HT-29 (cell line): ENCODE measurements around the gene DONSON. TPM values are rescaled to one million over a fixed set of nuclear protein-coding genes. Genes with fewer than 3 reads are reported as not detected.

ENCODE experiments used
- DNase-seq: peaks from one replicate; pipeline ENCODE4 v3.0.0-alpha.2; 2015; ENCODE audit warnings: low spot score
- total RNA-seq: library from RNA; depleted of rRNA; stranded (reverse); fragments of >200 nt; shearing (Covaris generic); gene quantifications from 2 replicates; pipeline ENCODE4 v1.2.3, GENCODE V29; 2014

DONSON gene
- total RNA-seq, 1 experiment from 2014 or later: 19.4 TPM

DNA sequence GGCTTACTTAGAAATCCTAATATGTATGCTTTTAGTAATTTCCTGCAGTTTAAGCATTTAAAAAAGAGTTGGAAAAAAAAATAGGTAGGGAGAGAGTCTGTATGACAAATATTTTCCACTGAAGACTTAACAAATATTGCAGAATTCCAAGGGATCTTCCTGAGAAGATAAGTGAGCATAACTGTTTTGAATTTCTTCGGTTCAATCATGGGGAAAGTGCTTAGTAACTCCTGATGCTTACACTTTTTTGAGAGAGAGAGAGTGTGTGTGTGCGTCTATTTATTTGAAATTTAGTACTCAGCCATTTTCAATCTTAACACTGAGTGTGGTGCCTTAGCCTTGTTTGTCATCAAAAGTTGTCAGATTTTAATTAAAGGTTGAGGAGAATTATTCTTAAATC lies 27.1 kb downstream of the DONSON start:
- no peak for DNase-seq

- no peak for DNase-seq
Observed at GRCh38 chr21:33560965-33561364, 27.5 kb downstream of the DONSON start.

- DNase-seq: no peak
Observed at GRCh38 chr21:33559813-33560212, 28.7 kb downstream of the DONSON start.

- no peak for DNase-seq
Observed at GRCh38 chr21:33558777-33559421, 29.6 kb downstream of the DONSON start.

- DNase-seq: no peak
Observed at GRCh38 chr21:33557447-33557846, 31.0 kb downstream of the DONSON start.

DNA sequence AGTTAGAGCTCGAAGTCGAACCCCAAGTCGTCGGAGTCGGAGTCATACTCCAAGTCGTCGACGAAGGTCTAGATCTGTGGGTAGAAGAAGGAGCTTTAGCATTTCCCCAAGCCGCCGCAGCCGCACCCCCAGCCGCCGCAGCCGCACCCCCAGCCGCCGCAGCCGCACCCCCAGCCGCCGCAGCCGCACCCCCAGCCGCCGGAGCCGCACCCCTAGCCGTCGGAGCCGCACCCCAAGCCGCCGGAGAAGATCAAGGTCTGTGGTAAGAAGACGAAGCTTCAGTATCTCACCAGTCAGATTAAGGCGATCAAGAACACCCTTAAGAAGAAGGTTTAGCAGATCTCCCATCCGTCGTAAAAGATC lies 33.5 kb downstream of the DONSON start:
- DNase-seq: no peak

- no peak for DNase-seq
Observed at GRCh38 chr21:33554236-33554981, 34.1 kb downstream of the DONSON start.

DNA sequence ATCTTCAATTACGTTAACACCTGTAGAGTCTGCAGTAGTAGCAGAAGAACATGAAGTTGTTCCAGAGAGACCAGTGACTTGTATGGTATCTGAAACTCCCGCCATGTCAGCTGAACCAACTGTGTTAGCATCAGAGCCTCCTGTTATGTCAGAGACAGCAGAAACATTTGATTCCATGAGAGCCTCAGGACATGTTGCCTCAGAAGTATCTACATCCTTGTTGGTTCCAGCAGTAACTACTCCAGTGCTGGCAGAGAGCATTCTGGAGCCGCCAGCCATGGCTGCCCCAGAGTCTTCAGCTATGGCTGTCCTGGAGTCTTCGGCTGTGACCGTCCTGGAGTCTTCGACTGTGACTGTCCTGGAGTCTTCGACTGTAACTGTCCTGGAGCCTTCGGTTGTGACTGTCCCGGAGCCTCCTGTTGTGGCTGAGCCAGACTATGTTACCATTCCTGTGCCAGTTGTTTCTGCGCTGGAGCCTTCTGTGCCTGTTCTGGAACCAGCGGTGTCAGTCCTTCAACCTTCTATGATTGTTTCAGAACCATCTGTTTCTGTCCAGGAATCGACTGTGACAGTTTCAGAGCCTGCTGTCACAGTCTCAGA lies 35.4 kb downstream of the DONSON start:
- no peak for DNase-seq

DNA sequence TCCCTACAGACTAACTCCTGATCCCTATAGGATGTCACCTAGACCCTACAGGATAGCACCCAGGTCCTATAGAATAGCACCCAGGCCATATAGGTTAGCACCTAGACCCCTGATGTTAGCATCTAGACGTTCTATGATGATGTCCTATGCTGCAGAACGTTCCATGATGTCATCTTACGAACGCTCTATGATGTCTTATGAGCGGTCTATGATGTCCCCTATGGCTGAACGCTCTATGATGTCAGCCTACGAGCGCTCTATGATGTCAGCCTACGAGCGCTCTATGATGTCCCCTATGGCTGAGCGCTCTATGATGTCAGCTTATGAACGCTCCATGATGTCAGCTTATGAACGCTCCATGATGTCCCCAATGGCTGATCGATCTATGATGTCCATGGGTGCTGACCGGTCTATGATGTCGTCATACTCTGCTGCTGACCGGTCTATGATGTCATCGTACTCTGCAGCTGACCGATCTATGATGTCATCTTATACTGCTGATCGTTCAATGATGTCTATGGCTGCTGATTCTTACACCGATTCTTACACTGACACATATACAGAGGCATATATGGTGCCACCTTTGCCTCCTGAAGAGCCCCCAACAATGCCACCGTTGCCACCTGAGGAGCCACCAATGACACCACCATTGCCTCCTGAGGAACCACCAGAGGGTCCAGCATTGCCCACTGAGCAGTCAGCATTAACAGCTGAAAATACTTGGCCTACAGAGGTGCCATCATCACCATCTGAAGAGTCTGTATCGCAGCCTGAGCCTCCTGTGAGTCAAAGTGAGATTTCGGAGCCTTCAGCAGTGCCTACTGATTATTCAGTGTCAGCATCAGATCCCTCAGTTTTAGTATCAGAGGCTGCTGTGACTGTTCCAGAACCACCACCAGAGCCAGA lies 36.1 kb downstream of the DONSON start:
- no peak for DNase-seq

DNA sequence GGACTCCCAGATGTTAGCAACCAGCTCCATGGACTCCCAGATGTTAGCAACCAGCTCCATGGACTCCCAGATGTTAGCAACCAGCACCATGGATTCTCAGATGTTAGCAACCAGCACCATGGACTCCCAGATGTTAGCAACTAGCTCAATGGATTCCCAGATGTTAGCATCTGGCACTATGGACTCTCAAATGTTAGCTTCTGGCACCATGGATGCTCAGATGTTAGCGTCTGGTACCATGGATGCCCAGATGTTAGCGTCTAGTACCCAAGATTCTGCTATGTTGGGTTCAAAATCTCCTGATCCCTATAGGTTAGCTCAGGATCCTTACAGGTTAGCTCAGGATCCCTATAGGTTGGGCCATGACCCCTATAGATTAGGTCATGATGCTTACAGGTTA lies 36.8 kb downstream of the DONSON start:
- DNase-seq: no peak

DNA sequence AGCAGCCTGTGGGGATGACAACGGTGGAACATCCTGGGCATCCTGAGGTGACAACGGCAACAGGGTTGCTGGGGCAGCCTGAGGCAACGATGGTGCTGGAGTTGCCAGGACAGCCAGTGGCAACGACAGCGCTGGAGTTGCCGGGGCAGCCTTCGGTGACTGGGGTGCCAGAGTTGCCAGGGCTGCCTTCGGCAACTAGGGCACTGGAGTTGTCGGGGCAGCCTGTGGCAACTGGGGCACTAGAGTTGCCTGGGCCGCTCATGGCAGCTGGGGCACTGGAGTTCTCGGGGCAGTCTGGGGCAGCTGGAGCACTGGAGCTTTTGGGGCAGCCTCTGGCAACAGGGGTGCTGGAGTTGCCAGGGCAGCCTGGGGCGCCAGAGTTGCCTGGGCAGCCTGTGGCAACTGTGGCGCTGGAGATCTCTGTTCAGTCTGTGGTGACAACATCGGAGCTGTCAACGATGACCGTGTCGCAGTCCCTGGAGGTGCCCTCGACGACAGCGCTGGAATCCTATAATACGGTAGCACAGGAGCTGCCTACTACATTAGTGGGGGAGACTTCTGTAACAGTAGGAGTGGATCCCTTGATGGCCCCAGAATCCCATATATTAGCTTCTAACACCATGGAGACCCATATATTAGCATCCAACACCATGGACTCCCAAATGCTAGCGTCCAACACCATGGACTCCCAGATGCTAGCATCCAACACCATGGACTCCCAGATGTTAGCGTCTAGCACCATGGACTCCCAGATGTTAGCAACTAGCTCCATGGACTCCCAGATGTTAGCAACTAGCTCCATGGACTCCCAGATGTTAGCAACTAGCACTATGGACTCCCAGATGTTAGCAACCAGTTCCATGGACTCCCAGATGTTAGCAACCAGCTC lies 37.5 kb downstream of the DONSON start:
- no peak for DNase-seq

DNA sequence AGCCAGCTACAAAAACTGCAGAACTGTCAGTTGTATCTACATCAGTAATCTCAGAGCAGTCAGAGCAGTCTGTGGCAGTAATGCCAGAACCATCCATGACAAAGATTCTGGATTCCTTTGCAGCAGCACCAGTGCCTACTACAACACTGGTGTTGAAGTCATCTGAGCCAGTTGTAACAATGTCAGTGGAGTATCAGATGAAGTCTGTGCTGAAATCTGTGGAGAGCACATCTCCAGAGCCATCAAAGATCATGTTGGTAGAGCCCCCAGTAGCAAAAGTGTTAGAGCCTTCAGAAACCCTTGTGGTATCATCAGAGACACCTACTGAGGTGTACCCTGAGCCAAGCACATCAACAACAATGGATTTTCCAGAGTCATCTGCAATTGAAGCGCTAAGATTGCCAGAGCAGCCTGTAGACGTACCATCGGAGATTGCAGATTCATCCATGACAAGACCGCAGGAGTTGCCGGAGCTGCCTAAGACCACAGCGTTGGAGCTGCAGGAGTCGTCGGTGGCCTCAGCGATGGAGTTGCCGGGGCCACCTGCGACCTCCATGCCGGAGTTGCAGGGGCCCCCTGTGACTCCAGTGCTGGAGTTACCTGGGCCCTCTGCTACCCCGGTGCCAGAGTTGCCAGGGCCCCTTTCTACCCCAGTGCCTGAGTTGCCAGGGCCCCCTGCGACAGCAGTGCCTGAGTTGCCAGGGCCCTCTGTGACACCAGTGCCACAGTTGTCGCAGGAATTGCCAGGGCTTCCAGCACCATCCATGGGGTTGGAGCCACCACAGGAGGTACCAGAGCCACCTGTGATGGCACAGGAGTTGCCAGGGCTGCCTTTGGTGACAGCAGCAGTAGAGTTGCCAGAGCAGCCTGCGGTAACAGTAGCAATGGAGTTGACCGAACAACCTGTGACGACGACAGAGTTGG lies 38.4 kb downstream of the DONSON start:
- DNase-seq: no peak

DNA sequence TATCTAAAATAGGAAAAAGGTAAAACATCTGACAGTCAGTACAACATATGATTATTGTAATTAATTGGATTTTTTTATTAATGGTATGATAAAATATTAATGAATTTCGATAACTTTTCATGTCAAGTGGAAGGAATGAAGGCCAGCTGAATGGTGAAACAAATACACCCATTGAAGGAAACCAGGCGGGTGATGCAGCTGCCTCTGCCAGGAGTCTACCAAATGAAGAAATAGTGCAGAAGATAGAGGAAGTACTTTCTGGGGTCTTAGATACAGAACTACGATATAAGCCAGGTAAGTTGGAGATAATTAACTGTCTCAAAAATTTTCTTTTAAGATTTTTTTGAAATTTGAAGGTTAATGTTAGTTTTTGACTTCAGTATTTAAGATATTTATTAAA lies 42.4 kb downstream of the DONSON start:
- no peak for DNase-seq

DNA sequence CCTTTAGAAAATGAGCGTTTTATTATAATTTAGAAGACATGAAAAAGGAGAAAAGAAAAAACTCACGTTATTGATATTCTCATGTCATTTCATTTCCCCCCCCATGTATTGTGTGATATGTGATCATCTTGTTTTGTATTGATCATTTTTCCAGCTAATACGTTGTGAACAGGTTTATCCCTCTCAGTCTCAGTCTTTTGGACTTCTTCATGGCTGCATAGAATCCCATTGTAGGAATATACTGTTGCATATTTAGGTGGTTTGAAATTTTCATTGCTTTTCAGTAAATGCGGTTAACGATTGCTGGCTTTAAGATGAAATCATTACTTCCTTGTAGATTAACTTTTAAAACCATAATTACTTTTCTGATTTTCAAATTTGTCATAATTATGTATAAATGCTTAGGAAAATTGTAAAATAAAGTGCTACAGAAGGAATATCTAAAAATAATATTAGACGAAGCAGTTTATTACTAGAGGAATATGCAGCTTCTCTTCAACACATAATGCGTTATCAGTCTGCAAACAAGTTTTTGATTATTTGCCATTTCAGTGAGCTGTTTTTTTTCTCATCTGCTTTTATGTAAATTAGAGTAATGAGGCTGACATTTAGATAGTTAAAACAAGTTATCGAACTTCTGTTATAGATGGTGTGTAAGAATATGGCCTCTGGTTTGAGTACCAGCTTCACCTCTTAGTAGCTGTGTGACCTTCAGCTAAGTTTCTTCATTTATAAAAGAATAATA lies 43.9 kb downstream of the DONSON start:
- DNase-seq: no peak

- no peak for DNase-seq
Observed at GRCh38 chr21:33543505-33544129, 44.9 kb downstream of the DONSON start.

DNA sequence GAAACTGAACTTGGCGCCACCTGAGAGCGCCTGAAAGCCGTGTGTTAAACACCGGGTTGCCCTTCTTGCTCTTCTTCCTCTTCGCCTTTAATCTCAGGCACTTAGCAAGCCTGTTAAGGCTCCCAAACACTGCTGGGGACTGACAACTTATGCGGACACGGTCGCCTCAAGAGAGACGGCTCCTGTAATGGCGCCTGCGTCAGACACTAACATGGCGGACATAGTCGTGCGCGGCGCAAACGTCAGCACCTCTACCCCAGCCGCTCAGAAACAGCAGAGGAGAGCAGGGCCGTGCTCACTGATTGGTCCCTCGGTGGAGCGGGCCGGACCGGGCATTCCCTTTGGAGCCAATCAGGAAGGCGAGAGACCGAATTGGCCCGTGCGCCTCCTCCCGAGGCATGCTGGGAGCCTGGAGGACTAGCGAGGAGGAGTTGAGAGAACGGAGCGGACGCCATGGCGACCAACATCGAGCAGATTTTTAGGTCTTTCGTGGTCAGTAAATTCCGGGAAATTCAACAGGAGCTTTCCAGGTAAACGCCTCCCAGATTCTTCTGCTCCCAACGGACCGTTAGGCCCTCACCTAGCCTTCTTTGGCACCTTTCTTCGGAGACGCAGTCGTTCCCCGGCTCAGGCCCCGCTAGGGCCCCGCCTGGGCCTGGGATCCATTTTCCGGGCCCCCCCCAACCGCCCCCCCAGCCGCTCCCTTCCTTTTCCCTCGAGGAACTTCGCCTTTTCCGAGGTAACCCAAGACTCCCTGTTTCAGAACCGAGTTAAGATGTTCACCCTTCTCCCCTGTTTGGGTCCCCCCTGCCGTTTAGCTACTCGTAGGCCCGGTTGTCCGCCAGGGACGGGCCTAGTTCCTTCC lies 45.6 kb downstream of the DONSON start, which contains the start of gene SON:
TSS of gene SON (plus strand) at position 399 of the 865 bp plus-strand sequence. CDS start at position 454, 55 bp downstream.
- DNase-seq: peak; percentile 96
